ENCODE results near the gene LSM6.

LSM6 gene

DNA sequence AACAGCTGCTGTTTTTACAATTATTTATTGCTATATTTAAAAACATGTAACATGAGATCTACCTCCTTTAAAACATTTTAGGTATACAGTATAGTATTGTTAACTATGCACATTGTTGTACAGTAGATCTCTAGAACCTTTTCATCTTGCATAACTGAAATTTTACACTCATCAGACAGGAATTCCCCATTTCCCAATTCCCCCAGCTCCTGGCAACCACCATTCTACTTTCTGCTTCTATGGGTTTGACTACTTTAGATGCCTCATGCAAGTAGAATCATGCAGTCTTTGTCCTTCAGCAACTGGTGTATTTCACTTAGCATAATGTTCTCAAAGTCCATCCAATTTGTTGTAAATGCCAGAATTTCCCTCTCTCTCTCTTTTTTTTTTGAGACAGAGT, 9.7 kb upstream of the LSM6 start:
- peak; percentile 61; the same call in 2 of the 3 replicates for ATAC-seq

DNA sequence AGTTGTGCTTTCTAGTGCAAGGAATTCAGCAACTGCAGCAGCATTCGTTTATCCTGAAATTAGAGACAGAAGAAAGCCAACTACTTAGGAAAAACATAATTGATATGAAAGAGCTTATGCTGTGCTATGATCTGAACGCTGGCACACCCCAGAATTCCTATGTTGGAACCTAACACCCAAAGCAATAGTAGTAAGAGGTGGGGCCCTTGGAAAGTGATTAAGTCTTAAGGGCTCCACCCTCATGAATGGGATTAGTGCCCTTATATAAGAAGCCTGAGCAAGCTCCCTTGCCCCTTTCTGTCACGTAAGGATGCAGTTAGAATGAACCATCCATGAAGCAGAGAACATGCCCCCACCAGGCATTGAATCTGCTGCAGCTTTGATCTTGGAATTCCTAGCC, 5.4 kb upstream of the LSM6 start:
- TF ChIP-seq ESRRG (CRISPR knock-in tag; IDR thresholded peaks at IDR 0.05) = no peak
- no peak for TF ChIP-seq ARNTL (CRISPR knock-in tag; IDR thresholded peaks at IDR 0.05; ENCODE audit: borderline replicate concordance, low read depth)
- TF ChIP-seq, protein P1, sequence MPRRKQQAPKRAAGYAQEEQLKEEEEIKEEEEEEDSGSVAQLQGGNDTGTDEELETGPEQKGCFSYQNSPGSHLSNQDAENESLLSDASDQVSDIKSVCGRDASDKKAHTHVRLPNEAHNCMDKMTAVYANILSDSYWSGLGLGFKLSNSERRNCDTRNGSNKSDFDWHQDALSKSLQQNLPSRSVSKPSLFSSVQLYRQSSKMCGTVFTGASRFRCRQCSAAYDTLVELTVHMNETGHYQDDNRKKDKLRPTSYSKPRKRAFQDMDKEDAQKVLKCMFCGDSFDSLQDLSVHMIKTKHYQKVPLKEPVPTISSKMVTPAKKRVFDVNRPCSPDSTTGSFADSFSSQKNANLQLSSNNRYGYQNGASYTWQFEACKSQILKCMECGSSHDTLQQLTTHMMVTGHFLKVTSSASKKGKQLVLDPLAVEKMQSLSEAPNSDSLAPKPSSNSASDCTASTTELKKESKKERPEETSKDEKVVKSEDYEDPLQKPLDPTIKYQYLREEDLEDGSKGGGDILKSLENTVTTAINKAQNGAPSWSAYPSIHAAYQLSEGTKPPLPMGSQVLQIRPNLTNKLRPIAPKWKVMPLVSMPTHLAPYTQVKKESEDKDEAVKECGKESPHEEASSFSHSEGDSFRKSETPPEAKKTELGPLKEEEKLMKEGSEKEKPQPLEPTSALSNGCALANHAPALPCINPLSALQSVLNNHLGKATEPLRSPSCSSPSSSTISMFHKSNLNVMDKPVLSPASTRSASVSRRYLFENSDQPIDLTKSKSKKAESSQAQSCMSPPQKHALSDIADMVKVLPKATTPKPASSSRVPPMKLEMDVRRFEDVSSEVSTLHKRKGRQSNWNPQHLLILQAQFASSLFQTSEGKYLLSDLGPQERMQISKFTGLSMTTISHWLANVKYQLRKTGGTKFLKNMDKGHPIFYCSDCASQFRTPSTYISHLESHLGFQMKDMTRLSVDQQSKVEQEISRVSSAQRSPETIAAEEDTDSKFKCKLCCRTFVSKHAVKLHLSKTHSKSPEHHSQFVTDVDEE (CRISPR knock-in tag; IDR thresholded peaks at IDR 0.05) = no peak
- TF ChIP-seq BACH2 (CRISPR knock-in tag; IDR thresholded peaks at IDR 0.05; ENCODE audit: borderline replicate concordance) = no peak
- TF ChIP-seq RARB (CRISPR knock-in tag; IDR thresholded peaks at IDR 0.05) = no peak
- TF ChIP-seq ZFP3 (CRISPR knock-in tag; IDR thresholded peaks at IDR 0.05) = no peak

More for the DNA sequence above, 9.7 kb upstream of the LSM6 start:
- TF ChIP-seq CSDC2 (CRISPR knock-in tag; IDR thresholded peaks at IDR 0.05) = no peak
- TF ChIP-seq ZFP30 (CRISPR knock-in tag; IDR thresholded peaks at IDR 0.05) = no peak
- TF ChIP-seq, protein P2, sequence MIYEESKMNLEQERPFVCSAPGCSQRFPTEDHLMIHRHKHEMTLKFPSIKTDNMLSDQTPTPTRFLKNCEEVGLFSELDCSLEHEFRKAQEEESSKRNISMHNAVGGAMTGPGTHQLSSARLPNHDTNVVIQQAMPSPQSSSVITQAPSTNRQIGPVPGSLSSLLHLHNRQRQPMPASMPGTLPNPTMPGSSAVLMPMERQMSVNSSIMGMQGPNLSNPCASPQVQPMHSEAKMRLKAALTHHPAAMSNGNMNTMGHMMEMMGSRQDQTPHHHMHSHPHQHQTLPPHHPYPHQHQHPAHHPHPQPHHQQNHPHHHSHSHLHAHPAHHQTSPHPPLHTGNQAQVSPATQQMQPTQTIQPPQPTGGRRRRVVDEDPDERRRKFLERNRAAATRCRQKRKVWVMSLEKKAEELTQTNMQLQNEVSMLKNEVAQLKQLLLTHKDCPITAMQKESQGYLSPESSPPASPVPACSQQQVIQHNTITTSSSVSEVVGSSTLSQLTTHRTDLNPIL (CRISPR knock-in tag; IDR thresholded peaks at IDR 0.05; ENCODE audit: low read depth) = no peak
- no peak for TF ChIP-seq RARB (CRISPR knock-in tag; IDR thresholded peaks at IDR 0.05)
- TF ChIP-seq, protein P3, sequence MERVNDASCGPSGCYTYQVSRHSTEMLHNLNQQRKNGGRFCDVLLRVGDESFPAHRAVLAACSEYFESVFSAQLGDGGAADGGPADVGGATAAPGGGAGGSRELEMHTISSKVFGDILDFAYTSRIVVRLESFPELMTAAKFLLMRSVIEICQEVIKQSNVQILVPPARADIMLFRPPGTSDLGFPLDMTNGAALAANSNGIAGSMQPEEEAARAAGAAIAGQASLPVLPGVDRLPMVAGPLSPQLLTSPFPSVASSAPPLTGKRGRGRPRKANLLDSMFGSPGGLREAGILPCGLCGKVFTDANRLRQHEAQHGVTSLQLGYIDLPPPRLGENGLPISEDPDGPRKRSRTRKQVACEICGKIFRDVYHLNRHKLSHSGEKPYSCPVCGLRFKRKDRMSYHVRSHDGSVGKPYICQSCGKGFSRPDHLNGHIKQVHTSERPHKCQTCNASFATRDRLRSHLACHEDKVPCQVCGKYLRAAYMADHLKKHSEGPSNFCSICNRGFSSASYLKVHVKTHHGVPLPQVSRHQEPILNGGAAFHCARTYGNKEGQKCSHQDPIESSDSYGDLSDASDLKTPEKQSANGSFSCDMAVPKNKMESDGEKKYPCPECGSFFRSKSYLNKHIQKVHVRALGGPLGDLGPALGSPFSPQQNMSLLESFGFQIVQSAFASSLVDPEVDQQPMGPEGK (CRISPR knock-in tag; IDR thresholded peaks at IDR 0.05; ENCODE audit: borderline replicate concordance) = no peak

DNA sequence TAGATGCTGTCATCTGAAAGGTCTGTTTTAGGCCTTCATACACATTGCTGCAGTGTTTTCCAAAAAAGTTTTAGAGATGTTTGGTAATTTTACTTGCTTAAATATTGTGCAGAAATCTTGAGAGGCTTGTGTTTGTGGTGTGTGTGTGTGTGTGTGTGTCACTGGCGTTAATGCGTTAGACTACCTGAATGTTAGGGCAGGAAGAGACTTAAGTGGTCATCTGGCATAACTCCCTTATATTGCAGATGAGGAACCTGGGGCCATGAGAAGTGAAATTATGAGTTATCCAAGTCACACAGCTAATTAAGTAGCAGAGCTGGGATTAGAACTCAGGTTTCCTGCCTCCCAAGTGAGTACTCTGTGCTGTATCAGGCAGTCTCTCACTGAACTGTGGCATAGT, 1.4 kb downstream of the LSM6 start:
- TF ChIP-seq GLIS3 (CRISPR knock-in tag; IDR thresholded peaks at IDR 0.05) (no peak), OSR1 (CRISPR knock-in tag; IDR thresholded peaks at IDR 0.05) (no peak)
- ATAC-seq = no peak

More for the DNA sequence above, 5.4 kb upstream of the LSM6 start:
- ATAC-seq = no peak

DNA sequence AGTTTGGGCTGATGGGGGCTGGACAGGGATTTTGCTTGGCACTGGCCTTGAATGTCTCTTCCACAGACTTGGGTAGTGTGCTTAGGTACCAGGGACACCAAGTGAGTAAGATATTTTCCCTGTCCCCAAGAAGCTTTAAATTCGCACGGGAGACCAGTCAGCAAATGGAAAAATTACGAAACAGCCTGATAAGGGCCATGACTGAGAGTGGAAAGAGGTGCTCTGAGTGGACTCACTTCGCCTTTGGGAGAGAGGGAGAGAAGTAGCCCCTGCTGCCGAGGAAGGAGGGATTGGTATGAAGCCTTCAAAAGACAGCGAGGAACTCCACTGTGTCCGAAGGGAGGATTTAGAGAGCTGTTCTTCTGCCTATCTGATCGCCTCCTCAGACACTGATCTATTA, 2.6 kb downstream of the LSM6 start:
- ATAC-seq = no peak
- TF ChIP-seq CSDC2 (CRISPR knock-in tag; IDR thresholded peaks at IDR 0.05) (no peak), ZFP30 (CRISPR knock-in tag; IDR thresholded peaks at IDR 0.05) (no peak), ZC3H10 (CRISPR knock-in tag; IDR thresholded peaks at IDR 0.05) (no peak), ARNTL (CRISPR knock-in tag; IDR thresholded peaks at IDR 0.05; ENCODE audit: borderline replicate concordance, low read depth) (no peak), ZNF8 (CRISPR knock-in tag; IDR thresholded peaks at IDR 0.05) (no peak), TOX (CRISPR knock-in tag; IDR thresholded peaks at IDR 0.05; ENCODE audit: borderline replicate concordance) (no peak), ZFP3 (CRISPR knock-in tag; IDR thresholded peaks at IDR 0.05) (no peak), ZNF565 (CRISPR knock-in tag; conservative IDR thresholded peaks at IDR 0.05; ENCODE audit: low read depth) (no peak), ESRRG (CRISPR knock-in tag; IDR thresholded peaks at IDR 0.05) (no peak), OSR1 (CRISPR knock-in tag; IDR thresholded peaks at IDR 0.05) (no peak), GLIS3 (CRISPR knock-in tag; IDR thresholded peaks at IDR 0.05) (no peak), ISL1 (CRISPR knock-in tag; IDR thresholded peaks at IDR 0.05) (no peak), PPARA (CRISPR knock-in tag; IDR thresholded peaks at IDR 0.05; ENCODE audit: borderline replicate concordance) (no peak), TCF4 (CRISPR knock-in tag; IDR thresholded peaks at IDR 0.05; ENCODE audit: borderline replicate concordance) (no peak), BACH2 (CRISPR knock-in tag; IDR thresholded peaks at IDR 0.05; ENCODE audit: borderline replicate concordance) (no peak)
- TF ChIP-seq, protein P3 (CRISPR knock-in tag; IDR thresholded peaks at IDR 0.05; ENCODE audit: borderline replicate concordance) = no peak
- TF ChIP-seq, protein P1 (CRISPR knock-in tag; IDR thresholded peaks at IDR 0.05) = no peak
- TF ChIP-seq, protein P4, sequence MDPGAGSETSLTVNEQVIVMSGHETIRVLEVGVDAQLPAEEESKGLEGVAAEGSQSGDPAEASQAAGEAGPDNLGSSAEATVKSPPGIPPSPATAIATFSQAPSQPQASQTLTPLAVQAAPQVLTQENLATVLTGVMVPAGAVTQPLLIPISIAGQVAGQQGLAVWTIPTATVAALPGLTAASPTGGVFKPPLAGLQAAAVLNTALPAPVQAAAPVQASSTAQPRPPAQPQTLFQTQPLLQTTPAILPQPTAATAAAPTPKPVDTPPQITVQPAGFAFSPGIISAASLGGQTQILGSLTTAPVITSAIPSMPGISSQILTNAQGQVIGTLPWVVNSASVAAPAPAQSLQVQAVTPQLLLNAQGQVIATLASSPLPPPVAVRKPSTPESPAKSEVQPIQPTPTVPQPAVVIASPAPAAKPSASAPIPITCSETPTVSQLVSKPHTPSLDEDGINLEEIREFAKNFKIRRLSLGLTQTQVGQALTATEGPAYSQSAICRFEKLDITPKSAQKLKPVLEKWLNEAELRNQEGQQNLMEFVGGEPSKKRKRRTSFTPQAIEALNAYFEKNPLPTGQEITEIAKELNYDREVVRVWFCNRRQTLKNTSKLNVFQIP (CRISPR knock-in tag; IDR thresholded peaks at IDR 0.05; ENCODE audit: borderline replicate concordance, low read depth) = no peak
- TF ChIP-seq, protein P2 (CRISPR knock-in tag; IDR thresholded peaks at IDR 0.05; ENCODE audit: low read depth) = no peak
